GM19025 (cell line): ENCODE measurements around the gene HMCN2.

Experiments used
- ATAC-seq: cut with Tn5 transposase; IDR thresholded peaks from one replicate; pipeline ENCODE4 v1.9.1; 2021; ENCODE audit warnings: mild to moderate bottlenecking, low read depth, moderate library complexity; ENCODE audit not compliant: unreplicated experiment

Gene HMCN2

DNA sequence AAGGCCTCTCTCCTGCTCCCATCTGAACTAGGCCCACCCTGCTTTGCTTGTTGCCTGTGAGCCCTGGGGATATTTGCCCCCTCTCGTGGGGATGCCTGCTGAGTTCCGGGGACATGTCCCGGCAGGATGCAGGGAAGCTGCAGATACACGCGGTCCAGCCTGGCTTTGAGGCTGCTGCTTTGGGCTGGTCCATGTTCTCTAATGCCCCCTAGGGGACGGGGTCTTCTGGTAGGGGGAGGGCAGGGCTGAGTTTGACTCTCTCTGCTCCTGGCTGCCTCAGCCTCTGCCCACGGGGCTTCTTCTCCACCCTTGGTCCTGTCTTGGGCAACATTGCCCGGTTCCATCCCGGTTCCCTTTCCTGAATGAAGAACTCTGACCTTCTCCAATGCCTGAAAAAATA, 94.3 kb downstream of the HMCN2 start:
- no peak for ATAC-seq

DNA sequence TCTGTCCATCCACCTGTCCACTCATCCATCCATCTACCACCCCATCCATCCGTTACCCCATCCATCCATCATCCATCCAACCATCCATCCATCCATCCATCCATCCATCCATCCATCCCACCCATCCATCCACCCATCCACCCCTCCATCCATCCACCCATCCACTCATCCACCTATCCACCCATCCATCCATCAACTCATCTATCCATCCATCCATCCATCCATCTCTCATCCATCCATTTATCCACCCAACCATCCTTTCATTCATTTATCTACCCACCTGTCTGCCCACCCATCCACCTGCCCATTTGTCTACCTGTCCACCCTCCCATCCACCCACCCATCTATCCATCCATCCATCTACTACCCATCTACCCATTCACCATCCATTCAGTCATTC, 95.1 kb downstream of the HMCN2 start:
- no peak for ATAC-seq

DNA sequence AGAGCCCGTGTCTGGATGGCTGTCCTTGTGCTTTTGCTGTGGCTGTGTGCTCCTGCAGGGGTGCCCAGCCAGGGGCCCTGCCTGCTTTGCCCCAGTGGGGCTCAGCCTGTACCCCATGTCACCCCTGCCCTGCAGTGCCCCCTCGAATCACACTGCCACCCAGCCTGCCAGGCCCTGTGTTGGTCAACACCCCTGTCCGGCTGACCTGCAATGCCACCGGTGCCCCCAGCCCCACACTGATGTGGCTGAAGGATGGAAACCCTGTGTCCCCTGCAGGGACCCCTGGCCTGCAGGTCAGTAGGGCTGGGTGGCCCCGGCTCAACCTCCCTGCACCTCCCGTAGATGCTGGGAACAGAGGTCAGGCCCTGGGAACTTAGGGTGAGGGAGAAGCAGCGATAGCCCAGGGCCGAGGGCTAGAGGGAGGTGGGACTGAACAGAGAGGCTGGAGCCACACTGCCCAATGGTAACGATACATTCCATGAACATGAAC, 96.4 kb downstream of the HMCN2 start:
- ATAC-seq = no peak

DNA sequence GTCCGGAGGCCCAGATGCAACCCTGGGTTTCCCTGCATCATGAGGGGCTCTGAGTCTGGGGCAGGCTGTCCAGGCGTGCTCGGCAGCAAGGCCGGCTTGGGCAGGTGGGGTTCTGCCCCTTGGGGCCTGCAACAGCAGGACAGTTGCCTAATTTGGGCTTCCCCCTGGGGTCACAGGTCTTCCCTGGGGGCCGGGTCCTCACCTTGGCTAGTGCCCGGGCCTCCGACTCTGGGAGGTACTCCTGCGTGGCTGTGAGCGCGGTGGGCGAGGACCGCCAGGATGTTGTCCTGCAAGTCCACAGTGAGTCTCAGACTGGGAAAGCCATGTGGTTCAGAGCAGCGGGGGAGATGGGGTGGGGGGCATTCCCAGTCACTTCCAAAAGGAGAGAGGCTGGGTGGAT, 97.1 kb downstream of the HMCN2 start:
- no peak for ATAC-seq

DNA sequence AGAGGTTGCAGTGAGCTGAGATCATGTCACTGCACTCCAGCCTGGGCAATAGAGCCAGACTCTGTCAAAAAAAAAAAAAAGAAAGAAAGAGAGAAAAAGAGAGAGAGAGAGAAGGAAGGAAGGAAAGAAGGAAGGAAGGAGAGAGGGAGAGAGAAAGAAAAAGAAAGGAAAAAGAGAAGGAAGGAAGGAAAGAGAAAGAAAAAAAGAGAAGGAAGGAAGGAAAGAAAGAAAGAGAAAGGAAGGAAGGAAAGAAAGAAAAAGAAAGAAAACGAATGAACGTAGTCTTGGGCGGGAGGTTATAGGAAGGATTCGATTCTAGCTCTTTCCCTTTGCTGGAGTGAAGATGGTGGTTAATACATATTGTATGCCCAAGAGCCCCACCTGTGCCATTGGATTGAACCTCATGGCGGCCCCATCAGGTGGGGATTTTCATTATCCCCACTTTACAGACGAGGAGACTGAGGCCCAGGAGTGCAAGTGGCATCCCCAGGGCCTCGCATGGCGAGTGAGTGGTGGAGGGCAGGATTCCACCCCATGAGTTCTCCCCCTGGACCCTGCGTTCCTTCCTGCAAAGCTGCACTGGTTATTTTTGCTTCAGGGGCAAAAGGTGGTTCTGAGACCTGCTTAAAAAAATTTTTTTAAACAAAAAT, 98.3 kb downstream of the HMCN2 start:
- ATAC-seq = no peak

DNA sequence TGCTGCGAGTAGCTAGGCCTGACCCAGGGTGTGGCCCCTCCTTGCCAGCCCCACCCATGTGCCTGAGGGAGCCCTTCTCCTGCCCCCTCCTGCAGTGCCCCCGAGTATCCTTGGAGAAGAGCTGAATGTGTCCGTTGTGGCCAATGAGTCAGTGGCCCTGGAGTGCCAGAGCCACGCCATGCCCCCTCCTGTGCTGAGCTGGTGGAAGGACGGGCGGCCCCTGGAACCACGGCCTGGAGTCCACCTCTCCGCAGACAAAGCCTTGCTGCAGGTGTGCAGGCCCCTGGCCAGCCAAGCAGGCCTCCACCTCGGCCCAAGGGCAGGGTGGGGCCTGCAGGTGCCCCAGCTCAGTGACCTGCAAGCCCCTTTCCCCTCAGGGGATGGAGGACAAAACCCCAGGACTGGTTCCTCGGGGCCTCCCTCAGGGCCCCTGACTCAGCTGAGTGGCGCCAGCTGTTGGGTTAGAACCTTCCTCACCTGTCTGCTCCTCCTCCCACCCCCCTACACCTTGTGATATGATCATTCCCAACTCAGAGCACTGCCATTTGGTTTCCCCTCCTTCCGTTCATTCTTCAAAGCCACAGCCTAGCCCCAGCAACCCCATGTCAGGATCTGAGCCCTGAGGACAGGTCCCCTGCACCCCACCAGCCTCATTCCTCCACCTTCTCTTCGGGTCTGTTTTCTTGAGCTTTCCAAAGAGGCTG, 99.2 kb downstream of the HMCN2 start:
- ATAC-seq = no peak

DNA sequence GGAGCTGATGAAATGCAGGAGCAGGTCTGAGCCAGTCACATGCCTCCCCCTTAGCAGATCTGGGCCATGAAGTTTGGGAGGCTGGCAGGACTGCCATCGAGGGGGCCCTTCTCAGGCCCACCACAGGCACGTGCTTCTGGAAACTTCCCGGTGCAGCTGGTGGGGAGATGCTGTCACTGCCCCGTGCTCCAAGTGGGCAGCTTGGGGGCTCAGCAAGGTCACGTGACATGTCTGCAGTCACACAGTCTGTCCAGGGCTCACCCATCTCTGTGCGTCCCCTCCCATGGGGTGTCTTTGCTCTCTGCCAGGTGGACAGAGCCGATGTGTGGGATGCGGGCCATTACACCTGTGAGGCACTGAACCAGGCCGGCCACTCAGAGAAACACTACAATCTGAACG, 99.8 kb downstream of the HMCN2 start:
- no peak for ATAC-seq

DNA sequence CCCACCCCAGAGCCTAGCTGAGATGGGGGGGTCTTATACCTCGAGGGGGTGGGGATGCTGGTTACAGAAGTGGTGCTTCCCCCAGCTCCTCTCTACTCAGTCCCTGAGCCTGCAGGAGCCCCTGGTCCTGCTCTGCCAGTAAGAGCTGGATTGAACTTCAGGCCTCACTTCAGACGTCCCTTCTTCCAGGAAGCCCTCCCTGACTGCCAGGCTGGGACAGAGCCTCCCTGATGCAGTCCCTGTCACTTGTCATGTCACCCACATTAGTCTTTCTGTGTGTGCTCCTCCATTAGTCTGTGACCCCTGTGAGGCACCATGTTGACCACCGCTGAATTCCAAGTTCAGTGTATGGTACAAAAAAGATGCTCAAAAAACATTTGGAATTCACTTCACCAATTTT, 100.5 kb downstream of the HMCN2 start:
- ATAC-seq = no peak

DNA sequence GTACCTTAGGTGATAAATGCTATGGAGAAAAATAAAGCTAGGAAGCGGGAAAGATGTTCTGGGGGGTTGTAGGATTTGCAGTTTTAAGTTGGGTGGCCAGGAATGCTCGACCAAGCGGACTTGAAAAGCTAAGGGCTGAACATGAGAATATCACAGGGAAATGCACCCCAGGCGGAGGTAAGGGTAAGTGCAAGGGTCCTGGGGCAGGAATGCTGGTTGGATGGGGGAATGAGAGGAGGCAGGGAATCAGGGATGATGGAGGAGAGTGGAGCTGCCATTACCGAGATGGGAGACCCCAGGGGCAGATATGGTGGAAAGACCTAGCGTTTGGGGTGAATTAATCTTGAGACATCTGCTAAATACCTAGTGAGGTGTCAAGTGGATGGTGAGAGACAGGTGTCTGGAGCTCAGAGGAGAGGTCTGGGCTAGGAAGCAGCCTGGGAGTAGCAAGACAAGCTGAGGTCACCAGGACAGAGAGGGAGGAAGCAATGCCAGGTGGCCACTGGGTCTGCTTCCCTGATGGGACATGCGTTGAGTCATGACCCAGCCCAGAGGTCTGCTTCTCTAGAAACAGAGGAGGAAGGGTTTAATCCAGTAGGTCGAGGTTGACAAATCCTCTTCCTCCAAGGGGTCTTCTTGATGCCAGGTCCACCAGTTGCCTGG, 101.5 kb downstream of the HMCN2 start:
- no peak for ATAC-seq

DNA sequence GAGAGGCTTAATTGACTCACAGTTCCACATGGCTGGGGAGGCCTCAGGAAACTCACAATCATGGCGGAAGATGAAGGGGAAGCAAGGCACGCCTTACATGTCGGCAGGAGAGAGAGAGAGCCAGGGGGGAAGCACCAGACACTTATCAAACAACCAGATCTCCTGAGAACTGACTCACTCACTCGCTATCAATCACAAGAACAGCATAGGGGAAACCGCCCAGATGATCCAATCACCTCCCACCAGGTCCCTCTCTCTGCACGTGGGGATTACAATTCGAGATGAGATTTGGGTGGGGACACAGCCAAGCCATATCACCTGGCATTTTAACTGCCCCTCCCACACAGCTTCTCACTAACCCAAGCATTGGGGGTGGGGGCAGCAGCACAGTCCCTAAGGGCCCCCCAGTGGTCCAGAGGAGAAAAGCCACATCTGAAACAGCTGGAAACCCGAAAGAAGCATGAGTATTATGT, 103.1 kb downstream of the HMCN2 start:
- no peak for ATAC-seq

DNA sequence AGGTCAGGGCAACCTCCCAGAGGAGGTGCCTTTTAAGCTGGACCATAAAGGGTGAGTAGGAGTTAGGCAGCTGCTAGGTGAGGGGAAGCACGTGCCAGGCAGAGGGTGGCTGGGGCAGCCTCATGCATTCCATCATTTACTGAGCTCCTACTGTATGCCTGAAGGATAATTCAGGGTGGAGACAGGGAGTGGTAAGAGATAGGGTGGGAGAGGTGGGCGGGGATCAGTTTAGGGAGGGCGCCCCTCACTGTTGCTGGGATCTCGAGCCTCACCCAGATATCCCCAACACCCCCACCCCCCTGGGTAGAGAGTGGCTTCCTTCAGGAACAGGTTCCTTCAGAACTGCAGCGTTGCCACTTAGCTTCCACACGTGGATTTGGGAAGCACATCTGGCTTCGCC, 104.7 kb downstream of the HMCN2 start:
- ATAC-seq = no peak

DNA sequence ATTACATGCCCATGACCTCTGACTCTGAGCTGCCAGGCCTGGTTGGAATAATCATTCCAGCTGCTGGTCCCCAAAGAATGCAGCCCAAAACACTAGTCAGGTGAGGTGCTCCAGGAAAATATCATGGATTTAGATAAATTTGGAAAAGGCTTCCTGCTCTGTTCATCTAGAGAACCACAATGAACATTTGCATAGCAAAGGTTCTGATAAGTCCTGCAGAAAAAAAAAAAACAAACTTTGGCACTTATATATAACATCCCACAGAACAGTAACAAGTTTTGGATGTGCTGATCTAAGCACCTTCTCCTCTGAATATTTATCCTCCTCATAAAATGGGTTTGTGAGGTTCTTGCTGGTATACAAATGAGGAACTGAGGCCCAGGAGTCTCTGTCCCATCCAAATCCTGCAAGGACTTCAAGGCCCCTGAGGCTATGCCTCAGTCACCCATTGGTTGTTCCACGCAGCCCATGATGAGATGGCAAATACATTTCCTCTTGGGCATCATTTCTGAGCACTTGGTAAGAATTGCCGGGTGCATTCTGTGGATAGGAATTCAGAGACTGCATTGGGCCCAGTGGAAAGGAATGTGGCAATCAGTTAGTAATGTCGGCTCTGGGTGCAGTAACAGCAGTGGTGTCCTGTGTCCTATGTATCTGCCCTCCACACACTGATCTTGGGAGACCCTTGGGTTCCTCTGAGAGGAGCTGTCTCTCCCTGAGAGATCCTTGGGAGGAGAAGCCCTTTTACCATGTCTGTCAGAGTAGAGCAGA, 105.8 kb downstream of the HMCN2 start:
- no peak for ATAC-seq

DNA sequence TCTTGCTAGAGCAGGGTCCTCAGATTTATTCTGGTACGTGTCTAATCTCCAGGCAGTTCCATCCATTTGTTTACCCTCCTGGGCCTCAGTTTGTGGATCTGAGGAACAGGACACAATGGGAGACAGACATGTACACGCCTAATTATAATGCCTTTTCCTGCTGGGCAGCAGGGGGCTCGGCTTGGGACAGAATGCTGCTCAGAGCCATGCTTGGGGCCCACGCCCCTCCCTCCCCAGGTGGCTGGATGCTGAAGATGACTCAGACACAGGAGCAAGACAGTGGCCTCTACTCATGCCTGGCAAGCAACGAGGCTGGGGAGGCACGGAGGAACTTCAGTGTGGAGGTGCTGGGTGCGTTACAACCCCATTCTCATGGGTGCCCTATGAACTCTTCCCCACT, 106.5 kb downstream of the HMCN2 start:
- ATAC-seq = no peak

DNA sequence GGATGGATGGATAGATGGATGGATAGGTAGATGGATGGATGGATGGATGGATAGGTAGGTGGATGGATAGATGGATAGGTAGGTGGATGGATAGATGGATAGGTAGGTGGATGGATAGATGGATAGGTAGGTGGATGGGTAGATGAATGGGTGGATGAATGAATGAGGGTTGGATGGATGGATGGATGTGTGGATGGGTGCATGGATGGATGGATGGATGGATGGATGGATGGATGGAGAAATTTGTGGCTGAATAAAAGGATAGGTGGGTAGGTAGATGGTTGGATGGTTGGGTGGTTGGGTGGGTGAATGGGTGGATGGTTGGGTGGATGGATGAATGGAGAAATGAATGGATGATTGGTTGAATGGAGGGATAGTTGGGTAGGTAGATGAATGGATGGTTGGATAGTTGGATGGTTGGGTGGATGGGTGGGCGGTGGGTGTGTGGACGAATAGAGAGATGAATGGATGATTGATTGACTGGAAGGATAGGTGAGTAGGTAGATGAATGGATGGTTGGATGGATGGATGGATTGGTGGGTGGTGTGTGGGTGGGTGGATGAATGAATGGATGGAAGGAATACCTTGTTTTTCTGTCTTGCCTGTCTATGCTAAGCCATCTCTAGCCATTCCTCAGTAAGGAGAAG, 108.2 kb downstream of the HMCN2 start:
- no peak for ATAC-seq

DNA sequence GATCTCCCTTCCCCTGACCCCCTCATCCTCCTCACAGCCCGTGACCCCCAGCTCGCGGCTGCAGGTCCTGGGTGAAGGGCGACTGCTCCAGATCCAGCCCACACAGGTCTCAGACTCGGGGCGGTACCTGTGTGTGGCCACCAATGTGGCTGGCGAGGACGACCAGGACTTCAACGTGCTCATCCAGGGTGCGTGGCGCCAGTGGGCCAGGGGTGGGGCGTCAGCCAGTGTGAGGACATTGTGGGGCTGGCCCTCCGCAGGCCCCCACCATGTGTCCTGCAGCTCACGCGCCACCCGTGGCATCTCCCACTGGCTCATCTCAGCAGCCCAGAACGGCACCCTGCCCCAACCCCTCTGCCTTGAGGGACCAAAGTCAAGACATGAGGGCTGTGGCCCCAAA, 112.1 kb downstream of the HMCN2 start:
- no peak for ATAC-seq

DNA sequence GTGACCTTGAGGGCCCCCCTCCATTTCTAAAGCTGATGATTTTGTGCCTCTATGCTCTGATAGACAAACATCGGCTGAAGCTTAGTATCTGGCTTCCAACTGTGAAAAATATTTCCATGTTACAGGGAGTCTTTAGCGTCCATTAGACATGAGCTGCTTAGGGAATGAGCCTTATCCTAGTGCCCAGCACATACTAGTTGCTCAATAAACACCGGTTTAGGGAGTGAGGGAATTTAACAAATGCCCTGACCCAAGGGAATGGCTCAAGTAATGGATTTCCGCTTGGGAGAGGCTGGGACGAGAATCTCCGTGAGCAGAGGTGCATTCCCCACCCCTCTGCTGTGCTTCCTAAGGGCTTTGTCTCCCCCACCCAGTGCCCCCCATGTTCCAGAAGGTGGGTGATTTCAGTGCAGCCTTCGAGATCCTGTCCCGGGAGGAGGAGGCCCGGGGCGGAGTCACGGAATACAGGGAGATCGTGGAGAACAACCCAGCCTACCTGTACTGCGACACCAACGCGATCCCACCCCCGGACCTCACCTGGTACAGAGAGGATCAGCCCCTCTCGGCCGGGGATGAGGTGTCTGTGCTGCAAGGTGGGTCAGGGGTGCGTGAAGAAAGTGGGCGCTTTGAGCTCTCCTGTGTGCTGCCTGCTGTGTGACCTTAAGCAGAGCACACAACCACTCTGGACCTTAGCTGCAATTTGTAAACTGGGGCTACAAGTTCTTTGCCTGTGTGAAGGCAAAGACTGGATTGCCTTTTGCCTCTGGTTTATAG, 113.5 kb downstream of the HMCN2 start:
- ATAC-seq = no peak

DNA sequence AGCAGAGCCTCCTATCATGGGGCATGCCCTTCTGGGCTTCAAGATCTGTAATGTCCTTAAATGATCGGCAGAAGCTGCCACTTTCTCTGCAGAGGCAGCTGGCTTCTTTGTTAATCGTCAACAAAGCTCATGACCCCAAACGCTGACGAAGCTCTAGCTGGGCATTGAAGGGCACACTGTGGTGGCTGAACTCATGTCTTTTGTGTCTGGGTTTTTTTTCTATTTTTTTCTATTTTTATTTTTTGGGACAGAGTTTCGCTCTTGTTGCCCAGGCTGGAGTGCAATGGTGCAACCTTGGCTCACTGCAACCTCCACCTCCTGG, 114.0 kb downstream of the HMCN2 start:
- ATAC-seq = no peak

DNA sequence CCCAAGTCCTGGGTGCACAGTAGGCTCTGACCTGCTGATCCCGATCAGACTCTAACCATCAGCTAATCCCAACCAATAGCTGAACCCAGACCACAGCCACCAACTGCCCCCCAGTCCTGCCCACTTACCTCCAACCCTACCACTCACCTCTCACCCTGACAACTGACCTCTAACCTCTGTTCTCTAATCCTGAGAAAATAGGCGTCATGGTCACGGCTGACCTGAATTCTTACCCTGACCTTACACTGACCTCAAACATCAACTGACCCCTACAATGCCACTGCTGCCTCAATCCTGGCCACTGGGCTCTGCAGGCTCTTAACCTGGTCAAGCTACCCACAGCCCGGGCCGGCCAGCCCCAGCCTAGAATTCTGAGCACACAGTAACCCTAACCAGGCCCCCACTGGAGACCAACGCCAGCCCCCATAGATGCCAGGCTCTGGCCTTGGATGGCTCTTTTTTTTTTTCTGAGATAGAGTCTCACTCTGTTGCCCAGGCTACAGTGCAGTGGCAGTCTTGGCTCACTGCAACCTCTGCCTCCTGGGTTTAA, 115.4 kb downstream of the HMCN2 start:
- ATAC-seq = no peak

DNA sequence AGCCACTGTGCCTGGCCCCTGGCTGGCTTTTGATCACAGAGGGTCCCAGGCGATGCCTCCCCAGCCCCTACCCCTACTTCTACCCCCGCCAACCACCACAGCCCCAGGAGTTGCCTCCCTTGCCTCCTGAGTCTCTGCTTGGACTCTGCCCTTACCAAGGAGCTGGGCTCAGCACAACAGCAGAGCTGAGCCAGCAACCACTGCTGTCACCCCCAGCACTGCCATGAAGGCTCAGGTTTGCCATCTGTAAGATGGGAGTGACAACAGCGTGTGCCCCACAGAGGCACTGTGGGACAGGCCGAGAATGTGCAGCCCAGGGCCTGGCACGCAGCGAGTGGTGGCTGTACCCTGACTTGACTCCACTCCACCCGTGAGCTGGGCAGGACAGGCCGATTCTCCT, 116.1 kb downstream of the HMCN2 start:
- no peak for ATAC-seq

DNA sequence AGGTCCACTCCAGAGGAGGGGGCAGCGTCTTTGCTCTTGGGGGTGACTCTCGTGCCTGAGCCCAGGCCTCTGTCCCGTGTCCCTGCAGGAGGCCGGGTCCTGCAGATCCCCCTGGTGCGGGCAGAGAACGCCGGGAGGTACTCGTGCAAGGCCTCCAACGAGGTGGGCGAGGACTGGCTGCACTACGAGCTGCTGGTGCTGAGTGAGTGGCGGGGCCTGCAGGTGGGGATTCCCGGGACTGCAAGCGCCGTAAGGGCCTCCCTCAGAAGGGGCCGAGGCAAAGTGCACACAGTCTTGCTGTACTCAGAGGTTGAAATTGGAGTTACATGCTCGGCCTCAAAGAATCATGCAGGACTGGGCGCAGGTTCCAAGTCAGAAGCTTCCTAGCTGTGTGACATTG, 116.5 kb downstream of the HMCN2 start:
- no peak for ATAC-seq
